22Rv1 (cell line): ENCODE data around the gene GORASP1.

ENCODE experiments used
- CTCF ChIP-seq: fragments of 450-650 bp; IDR thresholded peaks from 2 replicates; pipeline ENCODE4 v1.5.1; 2017; ENCODE audit warnings: mild to moderate bottlenecking
- ZFX ChIP-seq: fragments of 450-650 bp; IDR thresholded peaks from 2 replicates; pipeline ENCODE4 v1.6.1; 2017; ENCODE audit warnings: antibody characterized with exemption, borderline replicate concordance

DNA sequence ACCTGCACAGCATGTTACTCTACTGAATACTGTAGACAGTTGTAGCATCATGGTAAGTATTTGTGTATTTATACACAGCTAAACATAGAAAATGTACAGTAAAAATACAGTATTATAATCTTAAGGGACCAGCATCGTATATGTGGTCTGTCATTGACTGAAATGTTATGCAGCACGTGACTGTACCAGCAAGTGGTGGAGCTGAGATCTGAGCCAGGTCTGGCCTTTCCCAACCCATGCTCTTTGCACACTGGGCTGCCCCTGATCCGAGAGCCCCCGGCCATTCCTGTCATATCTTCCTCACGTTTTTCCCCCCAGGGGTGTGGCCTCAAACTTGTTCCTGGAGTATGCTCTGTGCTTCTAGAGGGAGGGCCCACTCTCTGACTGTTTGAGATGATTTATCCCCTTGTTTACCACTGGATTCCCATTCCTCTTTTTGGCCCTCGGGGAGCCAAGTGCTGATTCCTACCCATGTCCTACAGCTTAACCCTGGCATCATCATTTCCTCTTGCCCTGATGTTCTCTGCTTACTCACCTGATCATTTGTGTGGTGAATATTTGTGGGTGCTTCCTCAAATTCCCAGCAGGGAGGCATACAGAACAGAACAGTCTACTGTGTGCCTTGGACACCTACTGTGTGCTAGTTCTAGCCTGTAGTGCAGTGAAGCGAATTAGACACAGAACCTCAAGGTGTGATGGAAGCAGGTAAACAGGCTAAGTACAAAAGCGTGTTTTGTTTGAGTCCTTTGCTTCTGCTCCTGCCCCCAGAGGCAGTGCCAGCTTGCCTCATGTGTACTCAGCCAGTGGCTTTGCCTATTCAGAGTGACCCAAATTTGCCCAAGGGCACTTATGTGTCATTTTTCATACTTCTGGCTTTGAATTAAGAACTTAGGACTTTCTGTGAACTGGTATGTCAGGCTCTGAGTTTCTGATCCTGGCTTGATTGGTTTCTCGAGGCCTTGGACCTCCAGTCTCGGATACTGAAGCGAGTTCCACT, 25.0 kb upstream of the GORASP1 start:
- TF ChIP-seq CTCF: no peak
- no peak for TF ChIP-seq ZFX
